ENCODE data around the gene GLUL. TPM values are rescaled to one million over a fixed set of nuclear protein-coding genes. Genes with fewer than 3 reads are reported as not detected.
"Not testable (repeated sequence)": the region's sequence is repeated elsewhere in the genome, so short reads cannot be mapped to it uniquely, and the experiment has no call there.

GLUL gene
- polyA plus RNA-seq, 4 donors = 286 to 317 (median 307) TPM

DNA sequence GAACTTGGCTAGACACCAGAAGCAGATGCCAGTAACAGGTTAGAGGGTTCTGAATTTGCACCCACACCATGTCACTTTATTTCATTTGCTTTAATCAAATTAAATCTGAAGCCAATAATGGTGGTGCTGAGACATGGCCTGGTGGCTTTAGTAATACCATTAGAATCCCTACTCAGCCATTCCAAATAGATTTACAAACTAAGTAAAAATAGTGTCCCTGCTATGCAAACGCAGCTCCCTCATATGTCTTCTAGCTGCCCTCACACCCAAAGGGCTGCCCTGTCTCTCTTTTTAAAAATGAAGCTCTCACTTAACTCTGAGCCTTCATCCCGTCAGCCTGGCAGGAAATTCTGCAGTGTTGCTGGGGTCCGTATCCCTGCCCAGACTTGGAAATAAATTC, 21.1 kb downstream of the GLUL start:
- no peak for DNase-seq (ENCODE audit: low read depth in 4 of 4, low spot score in 3 of 4)

- no peak for DNase-seq (ENCODE audit: low read depth in 4 of 4, low spot score in 3 of 4)
Measured at GRCh38 chr1:182368903-182369302, 22.7 kb downstream of the GLUL start.

- no peak for DNase-seq (ENCODE audit: low read depth in 4 of 4, low spot score in 3 of 4)
Measured at GRCh38 chr1:182368358-182368757, 23.2 kb downstream of the GLUL start.

DNA sequence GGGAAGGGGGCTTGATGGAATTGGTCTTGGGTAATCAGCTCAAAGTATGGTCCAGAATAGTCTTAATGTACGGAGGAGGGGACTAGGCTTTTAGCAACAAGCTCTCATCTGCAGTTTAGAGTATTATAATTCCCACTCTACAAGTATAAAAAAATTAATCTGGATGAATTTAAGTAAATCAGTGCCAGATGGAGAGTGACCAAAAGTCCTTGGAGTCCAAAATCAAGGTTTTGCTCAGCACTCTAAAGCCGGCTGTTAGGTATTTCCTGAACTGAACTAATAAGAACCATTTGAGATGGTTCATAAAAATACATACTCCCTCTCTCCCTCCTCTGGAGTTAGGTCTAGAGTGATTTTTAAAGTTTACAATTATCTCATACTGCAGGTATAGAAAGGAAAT, 23.7 kb downstream of the GLUL start:
- DNase-seq (ENCODE audit: low read depth in 4 of 4, low spot score in 3 of 4) = no peak

- no peak for DNase-seq (ENCODE audit: low read depth in 4 of 4, low spot score in 3 of 4)
Measured at GRCh38 chr1:182366596-182366995, 25.0 kb downstream of the GLUL start.

DNA sequence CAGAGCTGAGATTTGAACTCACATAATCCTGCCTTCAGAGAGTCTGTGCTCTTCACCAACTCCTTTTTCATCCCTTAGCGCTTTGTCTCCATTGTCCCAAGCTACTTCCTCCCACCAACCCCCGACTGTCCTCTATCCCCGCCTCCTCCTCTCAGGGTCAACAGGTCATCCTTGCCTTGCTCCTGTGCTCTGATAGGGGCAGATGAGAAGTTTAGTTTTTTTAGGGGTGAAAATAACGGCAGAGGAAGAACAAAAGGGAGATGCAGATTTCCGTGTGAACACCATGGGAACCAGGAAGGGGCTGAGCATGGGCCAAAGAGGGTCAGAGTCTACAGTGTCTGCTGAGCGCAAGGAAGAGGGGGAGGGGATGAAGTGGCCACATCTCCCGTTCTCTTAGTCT, 31.9 kb downstream of the GLUL start:
- DNase-seq (ENCODE audit: low read depth in 4 of 4, low spot score in 3 of 4) = no peak

GRCh38 chr1:182357913-182358312, 33.7 kb downstream of the GLUL start:
- no peak for DNase-seq (ENCODE audit: low read depth in 4 of 4, low spot score in 3 of 4)

- DNase-seq (ENCODE audit: low read depth in 4 of 4, low spot score in 3 of 4) = no peak
Measured at GRCh38 chr1:182357171-182357570, 34.4 kb downstream of the GLUL start.

- DNase-seq (ENCODE audit: low read depth in 4 of 4, low spot score in 3 of 4) = no peak
Measured at GRCh38 chr1:182355723-182356098, 35.9 kb downstream of the GLUL start.

- no peak for DNase-seq (ENCODE audit: low read depth in 4 of 4, low spot score in 3 of 4)
Measured at GRCh38 chr1:182351790-182352364, 39.7 kb downstream of the GLUL start.

DNA sequence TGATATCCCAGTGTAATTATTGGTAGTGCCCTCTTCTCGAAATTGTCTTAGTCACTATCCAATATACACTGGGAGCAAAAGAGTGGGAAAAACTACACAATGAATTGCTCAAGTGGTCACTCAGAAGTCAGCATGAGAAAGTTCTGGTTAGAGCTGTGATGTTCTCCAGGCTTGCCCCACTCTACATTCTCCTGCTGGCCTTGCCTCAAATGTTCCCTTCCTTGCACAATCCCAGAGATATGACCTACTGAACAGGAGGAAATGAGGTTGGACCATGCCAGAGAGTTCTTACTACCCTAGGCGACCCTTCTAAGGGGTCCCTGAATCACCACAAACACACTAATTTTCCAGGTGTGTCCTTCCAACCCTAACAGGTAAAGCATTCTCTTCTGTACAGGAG, 40.8 kb downstream of the GLUL start:
- no peak for DNase-seq (ENCODE audit: low read depth in 4 of 4, low spot score in 3 of 4)

DNA sequence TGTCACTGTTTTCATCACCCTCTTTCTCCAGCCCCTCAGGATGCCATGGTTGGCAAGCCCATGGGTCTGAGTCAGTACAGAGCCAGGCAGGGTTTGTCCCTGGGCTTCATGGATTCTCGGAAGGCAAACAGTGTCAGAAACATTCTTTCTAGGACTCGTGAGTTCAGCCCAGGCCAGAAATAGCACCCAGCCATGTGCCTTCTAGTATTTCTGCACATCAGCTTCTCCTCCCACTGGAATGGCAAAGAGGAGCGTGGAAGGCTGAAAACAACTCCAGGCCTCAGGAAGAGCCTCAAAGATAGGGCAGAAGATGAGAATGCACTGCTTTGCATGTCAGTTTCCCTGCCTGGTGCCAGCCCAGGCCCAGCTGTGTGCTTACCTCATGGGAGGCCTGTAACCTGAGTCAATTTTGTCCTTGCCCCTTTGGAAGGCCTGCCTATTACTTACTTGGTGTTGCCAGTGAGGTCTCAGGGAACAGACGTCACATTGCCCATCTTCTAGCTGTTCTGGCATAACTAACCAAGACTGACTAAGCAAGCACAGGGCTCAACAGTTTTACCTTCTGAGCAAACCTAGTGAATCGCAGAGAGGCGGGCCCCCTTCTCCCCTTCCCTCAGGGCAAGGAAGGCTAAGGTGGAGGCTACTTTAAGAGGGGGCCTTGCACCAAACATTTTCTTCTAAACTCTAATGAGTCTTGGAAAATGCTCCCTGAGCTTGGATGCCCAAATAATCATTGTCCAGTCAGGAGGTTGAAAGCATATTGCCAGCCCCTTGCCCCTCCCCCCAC, 42.4 kb downstream of the GLUL start:
- DNase-seq (ENCODE audit: low read depth in 4 of 4, low spot score in 3 of 4) = no peak

DNA sequence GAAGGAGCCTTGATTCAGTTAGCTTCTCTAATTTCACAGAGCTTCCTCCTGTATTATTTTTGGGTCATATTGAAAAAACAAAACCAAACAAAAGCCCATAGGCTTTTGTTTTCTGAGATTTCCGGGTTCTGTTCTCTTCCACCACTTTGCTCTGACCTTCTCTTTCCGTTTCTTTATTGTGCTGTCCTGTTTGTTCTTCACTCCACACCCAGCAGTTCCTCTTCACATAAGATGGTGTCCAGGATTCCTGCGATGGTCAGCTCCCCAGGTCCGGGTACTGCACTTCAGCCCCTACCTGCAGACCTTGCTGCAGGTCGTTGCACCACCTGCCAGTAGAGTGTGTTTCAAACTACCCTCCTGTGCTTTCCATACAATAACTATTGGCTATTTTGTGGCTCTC, 44.6 kb downstream of the GLUL start:
- no peak for DNase-seq (ENCODE audit: low read depth in 4 of 4, low spot score in 3 of 4)

DNA sequence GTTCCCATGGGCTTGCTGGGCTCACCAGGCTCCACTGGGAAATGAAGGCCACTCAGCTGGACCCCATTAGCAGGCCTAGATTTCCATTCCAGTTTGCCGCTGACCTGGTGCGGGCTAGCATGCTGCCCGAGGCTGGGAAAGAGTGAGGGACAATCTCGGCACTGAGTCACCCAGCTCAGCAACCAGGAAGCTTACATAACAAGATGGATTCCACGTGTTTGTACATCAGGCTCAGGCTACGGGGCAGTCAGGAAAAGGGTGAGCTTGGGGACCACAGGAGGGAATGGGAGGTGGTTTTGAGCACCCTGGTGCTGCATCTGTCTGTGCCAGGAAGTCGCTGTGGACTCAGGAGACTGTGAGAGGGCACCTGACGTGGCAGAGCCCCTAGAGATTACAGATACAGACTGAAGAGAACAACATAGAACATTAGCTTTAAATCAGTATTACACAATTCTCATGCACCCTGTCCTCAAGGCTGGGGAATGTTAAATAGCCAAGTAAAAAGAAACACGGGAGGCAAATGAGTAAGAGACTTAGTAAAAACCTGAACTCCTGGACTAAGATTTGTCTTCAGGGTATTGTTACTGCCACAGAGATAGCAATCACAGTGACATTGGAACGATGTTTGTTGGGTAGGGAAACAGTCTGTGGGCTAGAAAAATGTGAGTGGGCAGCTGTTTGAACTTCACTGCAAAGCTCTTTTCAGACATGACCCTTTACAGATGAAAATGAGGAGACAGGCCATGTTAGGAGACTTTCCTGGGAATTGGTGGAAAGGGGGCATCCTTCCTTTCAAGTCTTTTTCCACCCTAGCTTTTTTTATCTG, 51.1 kb downstream of the GLUL start:
- no peak for DNase-seq (ENCODE audit: low read depth in 4 of 4, low spot score in 3 of 4)

DNA sequence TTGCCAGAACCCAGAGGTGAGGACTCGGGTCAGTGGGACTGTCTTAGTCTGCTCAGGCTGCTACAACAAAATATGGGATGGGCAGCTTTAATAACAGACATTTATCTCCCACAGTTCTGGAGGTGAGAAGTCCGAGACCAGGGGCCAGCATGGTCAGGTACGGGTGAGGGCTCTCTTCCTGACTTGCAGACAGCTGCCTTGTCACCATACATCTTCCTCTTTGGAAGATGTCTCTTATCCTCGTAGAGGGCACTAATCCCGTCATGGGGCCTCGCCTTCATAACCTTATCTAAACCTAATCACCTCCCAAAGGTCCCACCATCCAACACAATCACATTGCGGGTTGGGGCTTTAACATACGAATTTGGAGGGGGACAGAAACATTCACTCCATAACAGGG, 51.9 kb downstream of the GLUL start:
- DNase-seq (ENCODE audit: low read depth in 4 of 4, low spot score in 3 of 4) = no peak

DNA sequence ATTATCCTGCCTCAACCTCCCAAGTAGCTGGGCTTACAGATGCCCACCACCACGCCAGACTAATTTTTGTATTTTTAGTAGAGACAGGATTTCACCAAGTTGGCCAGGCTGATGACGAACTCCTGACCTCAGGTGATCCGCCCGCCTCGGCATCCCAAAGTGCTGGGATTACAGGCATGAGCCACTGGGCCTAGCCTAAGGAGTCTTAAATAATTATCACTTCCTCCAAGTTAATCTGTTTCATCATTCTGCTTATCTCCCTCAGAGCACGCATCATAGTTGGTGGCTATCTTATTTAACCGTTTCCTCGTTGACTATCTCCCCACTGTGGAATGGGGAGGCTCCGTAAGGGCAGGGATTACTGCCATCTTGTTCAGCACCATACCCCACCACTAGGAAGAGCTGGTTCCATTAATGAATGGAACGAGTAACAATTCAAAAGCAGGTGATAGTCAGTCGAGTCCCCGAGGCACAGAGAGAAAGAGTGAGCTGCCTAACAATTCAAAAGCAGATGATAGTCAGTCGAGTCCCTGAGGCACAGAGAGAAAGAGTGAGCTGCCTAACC, 52.7 kb downstream of the GLUL start:
- DNase-seq (ENCODE audit: low read depth in 4 of 4, low spot score in 3 of 4) = no peak

DNA sequence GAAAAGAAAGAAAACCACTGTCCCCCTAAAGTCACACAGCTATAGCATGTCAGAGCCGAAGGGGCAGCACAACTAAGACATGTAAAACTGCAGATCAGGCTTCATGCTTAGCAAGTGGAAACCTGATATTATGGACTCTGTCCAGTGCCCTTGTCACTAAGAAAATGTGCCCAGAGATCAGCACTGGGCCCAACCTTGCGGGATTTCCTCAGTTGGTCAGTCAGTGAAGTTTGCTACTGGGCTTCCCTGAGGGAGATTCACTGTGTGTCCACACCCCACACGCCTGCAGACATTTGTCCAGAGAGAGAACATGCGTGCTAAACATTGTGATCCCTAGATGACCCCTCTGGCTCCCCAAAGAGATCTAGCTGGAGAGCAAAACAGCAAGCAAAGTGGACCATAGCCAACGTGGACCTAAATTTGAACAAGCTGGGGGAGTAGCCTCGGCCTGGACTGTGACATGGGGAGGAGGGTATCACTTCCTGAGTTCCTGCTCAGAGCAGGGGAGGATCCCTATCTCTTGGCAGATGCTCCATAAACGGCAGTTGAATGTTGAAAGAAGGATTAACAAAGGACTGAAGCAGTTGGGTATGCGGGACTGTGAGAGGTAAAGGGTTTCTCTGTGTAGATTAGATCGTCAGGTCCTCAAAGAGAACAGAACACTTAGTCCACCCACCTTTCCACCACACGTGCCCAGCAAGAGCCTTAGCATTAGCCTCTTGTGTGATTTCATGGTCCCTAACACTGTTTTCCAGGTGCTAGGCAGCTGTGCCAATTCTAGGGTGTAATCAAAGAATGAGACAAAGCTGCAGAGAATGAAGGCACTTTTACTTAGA, 53.6 kb downstream of the GLUL start:
- DNase-seq (ENCODE audit: low read depth in 4 of 4, low spot score in 3 of 4) = no peak

- no peak for DNase-seq (ENCODE audit: low read depth in 4 of 4, low spot score in 3 of 4)
Measured at GRCh38 chr1:182335771-182336566, 55.6 kb downstream of the GLUL start.

DNA sequence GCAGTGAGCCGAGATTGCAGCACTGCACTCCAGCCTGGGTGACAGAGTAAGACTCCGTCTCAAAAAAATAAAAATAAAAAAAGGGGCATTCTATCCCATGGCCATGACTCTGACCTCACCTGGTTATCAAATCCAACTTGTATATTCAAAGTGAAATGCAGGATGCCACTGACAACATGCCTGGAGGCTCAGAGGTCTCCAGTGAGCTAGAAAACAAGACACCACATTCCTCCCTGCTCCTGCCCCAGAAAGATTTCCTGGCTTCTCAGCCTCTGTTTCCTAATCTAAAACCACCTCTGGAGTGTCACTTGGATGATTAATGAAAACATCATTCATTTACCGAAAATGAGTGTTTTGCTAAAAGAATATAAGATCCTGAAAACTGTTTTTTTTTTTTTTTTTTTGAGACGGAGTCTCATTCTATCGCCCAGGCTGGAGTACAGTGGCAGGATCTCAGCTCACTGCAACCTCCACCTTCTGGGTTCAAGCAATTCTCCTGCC, 58.5 kb downstream of the GLUL start:
- not testable (repeated sequence) for DNase-seq (ENCODE audit: low read depth in 4 of 4, low spot score in 3 of 4)

All from right renal pelvis (tissue), 4 donors.